Measurements from ENCODE around the gene GATAD2B. TPM values are rescaled to one million over a fixed set of nuclear protein-coding genes. Genes with fewer than 3 reads are reported as not detected.

GATAD2B gene
- total RNA-seq, 2 donors from 2014 or later = 58.7 to 102 TPM

- Mint-ChIP-seq H3K36me3 (peaks cover 0 to 19% of the 10 kb centered on the region in 2 donors), H3K9me3 (no peaks in the 10 kb centered on the region), H3K27ac (peak overlapping the region; percentile 74 to 83)
- DNase-seq (ENCODE audit: low spot score in 2 of 2) = no peak
- ATAC-seq = no peak
Observed at GRCh38 chr1:153801028-153801625, 121.6 kb downstream of the GATAD2B start.

- no peak for DNase-seq (ENCODE audit: low spot score in 2 of 2)
- Mint-ChIP-seq H3K9me3 (no peaks in the 10 kb centered on the region), H3K27ac (peak overlapping the region in 1 of 2 donors; percentile 74), H3K36me3 (peaks cover 0 to 19% of the 10 kb centered on the region in 2 donors)
- ATAC-seq = no peak
Observed at GRCh38 chr1:153800516-153800915, 122.3 kb downstream of the GATAD2B start.

GRCh38 chr1:153799566-153800465 is 123.0 kb downstream of the GATAD2B start:
- Mint-ChIP-seq H3K36me3 (peaks cover 0 to 19% of the 10 kb centered on the region in 2 donors), H3K27ac (peak overlapping the region in 1 of 2 donors; percentile 74), H3K9me3 (no peaks in the 10 kb centered on the region)
- ATAC-seq (no peak), DNase-seq (ENCODE audit: low spot score in 2 of 2) (no peak)

- H3K36me3 Mint-ChIP-seq = peaks cover 0 to 18% of the 10 kb centered on the region in 2 donors
- H3K9me3 Mint-ChIP-seq = no peaks in the 10 kb centered on the region
- DNase-seq (ENCODE audit: low spot score in 2 of 2) (no peak), ATAC-seq (no peak)
- peak overlapping the region in 1 of 2 donors; percentile 16 for H3K27ac Mint-ChIP-seq
Observed at GRCh38 chr1:153799016-153799415, 123.8 kb downstream of the GATAD2B start.

- peaks cover 0 to 12% of the 10 kb centered on the region in 2 donors for H3K36me3 Mint-ChIP-seq
- ATAC-seq = no peak
- peak overlapping the region in 1 of 2 donors; percentile 16 for H3K27ac Mint-ChIP-seq
- no peaks in the 10 kb centered on the region for H3K9me3 Mint-ChIP-seq
- DNase-seq (ENCODE audit: low spot score in 2 of 2) = no peak
Observed at GRCh38 chr1:153798468-153798780, 124.3 kb downstream of the GATAD2B start.

GRCh38 chr1:153796786-153797659 is 125.7 kb downstream of the GATAD2B start:
- ATAC-seq (peak; percentile 78 to 80), DNase-seq (ENCODE audit: low spot score in 2 of 2) (peak in 1 of 2 donors; percentile 88)
- Mint-ChIP-seq H3K27ac (no peak overlapping the region), H3K9me3 (no peaks in the 10 kb centered on the region), H3K36me3 (peaks cover 0 to 3% of the 10 kb centered on the region in 2 donors)

GRCh38 chr1:153795934-153796785 is 126.6 kb downstream of the GATAD2B start:
- ATAC-seq (no peak), DNase-seq (ENCODE audit: low spot score in 2 of 2) (no peak)
- no peaks in the 10 kb centered on the region for H3K36me3 Mint-ChIP-seq
- no peak overlapping the region for H3K27ac Mint-ChIP-seq
- no peaks in the 10 kb centered on the region for H3K9me3 Mint-ChIP-seq

GRCh38 chr1:153795330-153795837 is 127.4 kb downstream of the GATAD2B start:
- Mint-ChIP-seq H3K36me3 (no peaks in the 10 kb centered on the region), H3K9me3 (no peaks in the 10 kb centered on the region), H3K27ac (no peak overlapping the region)
- no peak for ATAC-seq
- no peak for DNase-seq (ENCODE audit: low spot score in 2 of 2)

GRCh38 chr1:153794624-153795329 is 128.0 kb downstream of the GATAD2B start:
- DNase-seq (ENCODE audit: low spot score in 2 of 2) (no peak), ATAC-seq (no peak)
- no peaks in the 10 kb centered on the region for H3K9me3 Mint-ChIP-seq
- no peaks in the 10 kb centered on the region for H3K36me3 Mint-ChIP-seq
- no peak overlapping the region for H3K27ac Mint-ChIP-seq

GRCh38 chr1:153793973-153794615 is 128.7 kb downstream of the GATAD2B start:
- Mint-ChIP-seq H3K9me3 (no peaks in the 10 kb centered on the region), H3K27ac (no peak overlapping the region), H3K36me3 (no peaks in the 10 kb centered on the region)
- no peak for ATAC-seq
- no peak for DNase-seq (ENCODE audit: low spot score in 2 of 2)

GRCh38 chr1:153793261-153793972 is 129.4 kb downstream of the GATAD2B start:
- DNase-seq (ENCODE audit: low spot score in 2 of 2) = no peak
- H3K36me3 Mint-ChIP-seq = no peaks in the 10 kb centered on the region

GRCh38 chr1:153792631-153793041 is 130.1 kb downstream of the GATAD2B start:
- no peaks in the 10 kb centered on the region for H3K9me3 Mint-ChIP-seq
- ATAC-seq (no peak), DNase-seq (ENCODE audit: low spot score in 2 of 2) (no peak)
- H3K36me3 Mint-ChIP-seq = no peaks in the 10 kb centered on the region
- no peak overlapping the region for H3K27ac Mint-ChIP-seq

More at GRCh38 chr1:153793261-153793972, 129.4 kb downstream of the GATAD2B start:
- no peak overlapping the region for H3K27ac Mint-ChIP-seq
- no peak for ATAC-seq
- no peaks in the 10 kb centered on the region for H3K9me3 Mint-ChIP-seq

GRCh38 chr1:153791648-153792253 is 131.0 kb downstream of the GATAD2B start:
- H3K27ac Mint-ChIP-seq = peak overlapping the region in 1 of 2 donors; percentile 78
- DNase-seq (ENCODE audit: low spot score in 2 of 2) = peak in 1 of 2 donors; percentile 48

More at GRCh38 chr1:153791648-153792253, 131.0 kb downstream of the GATAD2B start:
- no peaks in the 10 kb centered on the region for H3K36me3 Mint-ChIP-seq
- H3K9me3 Mint-ChIP-seq = no peaks in the 10 kb centered on the region
- ATAC-seq = peak; percentile 18 to 65

All from activated naive CD4-positive, alpha-beta T cell treated with anti-CD3 and anti-CD28 coated beads, Interleukin-2, amount 50 U/mL, for 72 hours (primary cell).